ENCODE measurements around the gene PITPNB.

PITPNB gene

DNA sequence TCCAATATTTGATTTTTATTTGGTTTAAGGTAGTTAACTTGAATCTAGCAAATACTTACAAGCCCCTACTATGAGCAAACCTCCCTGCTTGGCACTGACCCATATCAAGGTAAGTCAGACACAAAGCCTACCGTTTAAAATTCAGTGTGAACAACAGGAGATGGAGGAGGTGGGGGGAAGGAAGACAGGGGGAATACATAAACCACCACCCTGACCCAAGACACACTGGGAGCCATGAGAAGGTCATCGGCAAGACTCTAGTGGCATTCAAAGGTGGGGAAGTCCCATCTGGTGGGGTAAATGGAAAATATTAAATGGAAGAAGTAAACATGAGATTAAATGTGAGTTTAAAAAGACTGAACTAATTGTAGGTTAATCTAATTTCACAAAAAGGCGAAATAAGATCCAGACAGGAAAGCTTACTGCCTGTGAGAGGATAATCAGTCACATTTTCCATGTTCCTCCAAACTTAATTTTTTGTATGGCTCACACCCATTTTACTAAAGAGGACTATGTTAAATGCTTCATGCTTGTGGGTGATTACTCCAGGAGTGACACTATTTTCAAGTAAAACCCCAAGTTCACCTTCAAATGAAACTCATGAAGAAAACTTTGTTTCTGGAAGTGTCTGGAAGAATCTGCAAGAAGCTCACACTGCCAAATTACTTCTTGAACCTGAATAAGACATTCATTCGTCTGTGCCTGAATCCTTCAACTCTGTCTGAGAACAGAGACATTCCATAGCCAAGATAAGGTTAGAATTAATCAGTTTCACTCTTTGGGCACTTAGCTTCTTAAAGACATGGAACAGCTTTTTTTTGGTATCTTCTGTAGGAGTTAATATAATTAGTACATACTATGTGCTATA lies 51.7 kb downstream of the PITPNB start:
- DNase-seq (ENCODE audit: low spot score): no peak
- in situ Hi-C loops (cut with MboI; ENCODE audit: low pct_unique_long_range_greater_than_20kb, low sequenced_read_pairs, unreplicated experiment): no loop called here
- TF ChIP-seq, protein P1, sequence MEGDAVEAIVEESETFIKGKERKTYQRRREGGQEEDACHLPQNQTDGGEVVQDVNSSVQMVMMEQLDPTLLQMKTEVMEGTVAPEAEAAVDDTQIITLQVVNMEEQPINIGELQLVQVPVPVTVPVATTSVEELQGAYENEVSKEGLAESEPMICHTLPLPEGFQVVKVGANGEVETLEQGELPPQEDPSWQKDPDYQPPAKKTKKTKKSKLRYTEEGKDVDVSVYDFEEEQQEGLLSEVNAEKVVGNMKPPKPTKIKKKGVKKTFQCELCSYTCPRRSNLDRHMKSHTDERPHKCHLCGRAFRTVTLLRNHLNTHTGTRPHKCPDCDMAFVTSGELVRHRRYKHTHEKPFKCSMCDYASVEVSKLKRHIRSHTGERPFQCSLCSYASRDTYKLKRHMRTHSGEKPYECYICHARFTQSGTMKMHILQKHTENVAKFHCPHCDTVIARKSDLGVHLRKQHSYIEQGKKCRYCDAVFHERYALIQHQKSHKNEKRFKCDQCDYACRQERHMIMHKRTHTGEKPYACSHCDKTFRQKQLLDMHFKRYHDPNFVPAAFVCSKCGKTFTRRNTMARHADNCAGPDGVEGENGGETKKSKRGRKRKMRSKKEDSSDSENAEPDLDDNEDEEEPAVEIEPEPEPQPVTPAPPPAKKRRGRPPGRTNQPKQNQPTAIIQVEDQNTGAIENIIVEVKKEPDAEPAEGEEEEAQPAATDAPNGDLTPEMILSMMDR (IDR thresholded peaks at IDR 0.05; ENCODE audit: extremely low read depth, insufficient read depth, missing control alignments): no peak

DNA sequence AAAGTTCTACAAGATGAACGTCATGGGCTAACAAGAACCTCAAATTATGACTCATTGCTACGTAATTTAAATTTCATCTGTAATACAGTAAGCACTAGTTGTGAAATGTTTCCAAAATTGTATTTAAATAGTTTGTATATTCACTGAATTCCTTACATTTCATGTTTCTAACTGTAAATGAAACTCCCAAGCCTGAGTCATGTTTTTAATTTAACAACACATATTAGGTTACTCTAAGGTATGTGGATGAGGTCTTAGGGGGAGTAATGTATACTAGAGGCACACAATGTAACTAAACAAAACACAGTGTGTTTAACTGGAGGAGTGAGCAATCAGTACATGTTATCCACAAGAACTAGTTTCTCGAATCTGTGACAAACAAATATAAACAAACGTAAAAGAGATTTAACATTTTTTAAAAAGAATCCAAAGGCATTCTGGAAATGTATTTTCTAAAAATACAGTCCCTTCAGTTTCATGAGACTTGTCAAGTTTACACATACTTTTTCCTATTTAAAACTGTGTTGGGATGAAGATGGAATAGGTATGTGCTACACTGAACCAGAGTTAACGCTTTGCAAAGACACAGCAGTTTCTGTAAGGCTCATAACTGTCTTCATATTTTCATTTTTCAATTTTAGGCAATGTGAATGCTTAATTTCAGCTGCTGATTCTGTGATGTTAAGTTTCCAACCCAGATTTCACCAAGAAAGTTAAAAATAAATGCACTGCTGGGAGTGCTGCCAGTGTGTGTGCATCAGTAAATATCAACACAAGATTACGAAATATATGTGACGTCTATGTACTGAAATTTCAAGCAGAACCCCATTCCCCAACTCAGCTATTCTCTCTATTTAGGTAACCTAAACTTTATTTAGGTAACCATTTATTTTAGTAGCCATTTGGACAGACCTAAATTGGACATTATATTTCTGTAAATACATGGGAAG lies 52.6 kb downstream of the PITPNB start:
- TF ChIP-seq, protein P1 (IDR thresholded peaks at IDR 0.05; ENCODE audit: extremely low read depth, insufficient read depth, missing control alignments): no peak
- in situ Hi-C loops (cut with MboI; ENCODE audit: low pct_unique_long_range_greater_than_20kb, low sequenced_read_pairs, unreplicated experiment): no loop called here
- DNase-seq (ENCODE audit: low spot score): no peak

DNA sequence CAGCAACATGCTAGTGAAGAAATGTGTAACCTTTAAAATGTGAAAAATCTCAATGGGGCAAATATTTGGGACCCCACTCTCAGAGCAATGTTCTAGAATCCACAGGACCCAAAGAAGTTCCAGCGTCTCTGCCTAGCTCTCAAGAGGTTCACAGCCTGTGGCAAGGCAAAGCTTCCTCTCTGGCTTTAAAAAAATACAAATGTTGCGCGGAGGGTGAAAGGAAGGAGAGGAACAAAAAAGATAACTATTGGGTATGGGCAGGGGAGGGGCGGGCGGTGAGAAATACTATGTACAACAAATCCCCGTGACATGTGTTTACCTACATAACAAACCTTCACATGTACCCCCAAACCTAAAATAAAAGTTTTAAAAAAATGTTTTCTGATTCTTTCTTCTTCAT lies 53.6 kb downstream of the PITPNB start:
- TF ChIP-seq, protein P1 (IDR thresholded peaks at IDR 0.05; ENCODE audit: extremely low read depth, insufficient read depth, missing control alignments): no peak
- in situ Hi-C loops (cut with MboI; ENCODE audit: low pct_unique_long_range_greater_than_20kb, low sequenced_read_pairs, unreplicated experiment): no loop called here
- DNase-seq (ENCODE audit: low spot score): no peak

DNA sequence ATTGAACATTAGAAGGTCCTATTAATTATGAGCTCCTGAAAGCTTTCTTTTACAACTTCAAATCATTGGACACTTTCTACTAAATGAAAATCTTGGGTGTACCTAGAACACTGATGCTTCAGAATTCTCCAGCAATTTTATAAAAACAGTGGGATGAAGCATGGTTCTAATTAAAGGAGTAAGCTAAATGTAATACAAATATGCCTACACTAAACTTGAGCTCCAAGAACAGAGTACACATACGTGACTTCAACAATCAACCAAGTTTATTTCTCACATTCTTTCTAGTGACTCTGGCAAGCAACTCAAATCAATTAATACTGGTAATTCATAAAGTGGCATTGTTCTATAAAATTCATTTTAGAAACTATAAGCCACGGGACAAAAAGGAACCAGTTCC lies 55.5 kb downstream of the PITPNB start:
- DNase-seq (ENCODE audit: low spot score): no peak
- TF ChIP-seq, protein P1 (IDR thresholded peaks at IDR 0.05; ENCODE audit: extremely low read depth, insufficient read depth, missing control alignments): no peak
- in situ Hi-C loops (cut with MboI; ENCODE audit: low pct_unique_long_range_greater_than_20kb, low sequenced_read_pairs, unreplicated experiment): no loop called here

DNA sequence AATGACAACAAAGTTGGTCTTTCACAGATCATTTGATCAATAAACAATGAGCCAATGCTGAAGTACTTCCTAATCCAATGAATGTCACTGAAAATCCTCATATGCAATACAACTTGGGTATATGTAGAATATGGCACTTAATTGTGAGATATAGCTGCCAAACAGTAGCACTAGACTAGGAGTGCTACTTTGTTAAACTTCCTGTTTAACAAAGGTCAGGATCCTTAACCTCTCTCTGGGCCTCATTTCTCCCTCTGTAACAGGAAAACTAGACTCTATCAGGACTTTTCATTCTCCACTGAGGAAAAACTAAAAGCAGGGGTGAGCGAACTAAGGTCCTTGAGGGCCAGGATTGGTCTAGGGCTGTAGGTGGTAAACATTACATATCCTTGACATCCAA lies 56.1 kb downstream of the PITPNB start:
- TF ChIP-seq, protein P1 (IDR thresholded peaks at IDR 0.05; ENCODE audit: extremely low read depth, insufficient read depth, missing control alignments): no peak
- DNase-seq (ENCODE audit: low spot score): no peak
- in situ Hi-C loops (cut with MboI; ENCODE audit: low pct_unique_long_range_greater_than_20kb, low sequenced_read_pairs, unreplicated experiment): no loop called here

DNA sequence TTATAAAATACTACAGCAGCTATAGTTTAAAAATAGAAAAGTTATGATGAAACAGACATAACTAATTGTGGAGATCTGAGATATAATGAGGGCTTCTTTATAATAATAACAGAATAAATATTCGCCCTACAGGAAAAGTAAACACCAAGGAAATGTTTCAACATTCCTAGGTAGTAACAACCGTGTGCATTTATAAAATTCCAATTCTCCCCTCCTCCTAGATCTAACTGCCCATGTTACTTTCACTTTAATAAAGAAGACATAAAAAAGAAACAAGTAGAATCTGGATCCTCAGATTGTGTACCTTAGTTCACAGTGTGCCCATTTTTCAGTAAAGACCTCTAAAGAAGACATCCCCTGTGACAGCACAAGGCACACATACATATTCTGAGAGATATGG lies 59.7 kb downstream of the PITPNB start:
- no peak for DNase-seq (ENCODE audit: low spot score)
- in situ Hi-C loops (cut with MboI; ENCODE audit: low pct_unique_long_range_greater_than_20kb, low sequenced_read_pairs, unreplicated experiment): no loop called here
- TF ChIP-seq, protein P1 (IDR thresholded peaks at IDR 0.05; ENCODE audit: extremely low read depth, insufficient read depth, missing control alignments): no peak
